ENCODE measurements around the gene SLX4IP.

SLX4IP gene

GRCh38 chr20:10498200-10498599, 63.1 kb downstream of the SLX4IP start:
- FAIRE-seq = no peak

- FAIRE-seq = no peak
These were observed 66.3 kb downstream of the SLX4IP start for GRCh38 chr20:10501402-10501801.

- no peak for FAIRE-seq
These were observed 67.0 kb downstream of the SLX4IP start for GRCh38 chr20:10502098-10502526.

GRCh38 chr20:10504608-10504993, 69.5 kb downstream of the SLX4IP start:
- no peak for FAIRE-seq

GRCh38 chr20:10504994-10505730, 70.1 kb downstream of the SLX4IP start:
- FAIRE-seq = no peak

GRCh38 chr20:10505827-10506226, 70.7 kb downstream of the SLX4IP start:
- no peak for FAIRE-seq

GRCh38 chr20:10507052-10507451, 71.9 kb downstream of the SLX4IP start:
- FAIRE-seq = no peak

- no peak for FAIRE-seq
These were observed 73.0 kb downstream of the SLX4IP start for GRCh38 chr20:10508060-10508459.

- FAIRE-seq = no peak
These were observed 73.6 kb downstream of the SLX4IP start for GRCh38 chr20:10508468-10509251.

- no peak for FAIRE-seq
These were observed 74.3 kb downstream of the SLX4IP start for GRCh38 chr20:10509376-10509775.

- no peak for FAIRE-seq
These were observed 75.1 kb downstream of the SLX4IP start for GRCh38 chr20:10510216-10510615.

- no peak for FAIRE-seq
These were observed 76.0 kb downstream of the SLX4IP start for GRCh38 chr20:10511170-10511508.

GRCh38 chr20:10511509-10512251, 76.6 kb downstream of the SLX4IP start:
- FAIRE-seq = no peak

GRCh38 chr20:10513061-10513460, 78.0 kb downstream of the SLX4IP start:
- no peak for FAIRE-seq

GRCh38 chr20:10513931-10514575, 78.9 kb downstream of the SLX4IP start:
- FAIRE-seq = no peak

GRCh38 chr20:10516529-10516928, 81.4 kb downstream of the SLX4IP start:
- FAIRE-seq = no peak

- FAIRE-seq = no peak
These were observed 84.4 kb downstream of the SLX4IP start for GRCh38 chr20:10519361-10520046.

- FAIRE-seq = no peak
These were observed 85.4 kb downstream of the SLX4IP start for GRCh38 chr20:10520528-10520927.

- FAIRE-seq = no peak
These were observed 86.1 kb downstream of the SLX4IP start for GRCh38 chr20:10521068-10521831.

GRCh38 chr20:10521836-10522235, 86.7 kb downstream of the SLX4IP start:
- FAIRE-seq = no peak

GRCh38 chr20:10522328-10522727, 87.2 kb downstream of the SLX4IP start:
- FAIRE-seq = no peak

GRCh38 chr20:10523443-10523842, 88.3 kb downstream of the SLX4IP start:
- no peak for FAIRE-seq

Measured in TTC549 (cell line).